ENCODE measurements around the gene KRT79.

Gene KRT79

DNA sequence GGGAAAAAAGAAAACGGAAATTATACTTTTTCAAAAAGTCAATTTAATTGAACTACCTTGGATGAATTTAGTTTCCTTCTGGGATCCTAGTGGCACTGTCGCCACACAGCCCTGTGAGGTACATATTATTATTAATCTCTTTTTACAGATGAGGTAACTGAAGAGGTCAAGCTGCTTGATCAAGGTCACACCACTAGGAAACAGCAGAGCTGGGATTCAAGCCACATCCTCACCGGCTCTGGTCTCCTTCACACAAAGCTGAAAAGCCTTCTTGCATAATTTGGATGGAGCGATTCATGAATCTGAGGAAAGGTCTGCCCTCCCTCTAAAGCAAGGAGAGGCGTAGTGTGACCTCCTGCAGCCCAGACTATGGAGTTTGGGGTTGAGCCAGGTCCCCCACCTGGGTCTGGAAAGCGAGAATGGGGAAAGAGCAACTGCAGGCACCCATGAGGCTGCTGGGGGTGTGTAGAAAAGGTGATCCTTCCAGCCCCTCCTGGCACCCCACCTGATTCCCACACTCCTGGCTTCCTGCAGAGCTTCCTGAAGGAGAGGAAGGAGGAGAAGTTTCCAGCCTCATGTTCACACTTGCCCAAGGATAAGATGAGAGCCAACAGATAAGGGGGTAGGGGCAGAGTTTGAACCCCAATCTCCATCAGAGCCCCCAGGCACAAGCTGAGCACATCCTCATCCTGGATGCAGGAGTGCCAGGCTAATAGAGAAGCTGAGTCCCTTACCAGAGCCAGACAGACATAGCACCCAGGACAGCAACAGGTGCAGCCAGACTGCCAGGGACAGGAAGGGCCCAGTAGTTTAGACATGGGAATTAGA lies 3.9 kb upstream of the KRT79 start:
- peak; percentile 35 for DNase-seq
- Histone ChIP-seq H3K27me3 (replicated peaks) (no peaks in the 10 kb centered on the region), H3K4me3 (ENCODE audit: low read depth, low read length) (no peak overlapping the region), H3K27ac (peak overlapping the region; percentile 74), H3K36me3 (replicated peaks) (no peaks in the 10 kb centered on the region)
- TF ChIP-seq, protein P1, sequence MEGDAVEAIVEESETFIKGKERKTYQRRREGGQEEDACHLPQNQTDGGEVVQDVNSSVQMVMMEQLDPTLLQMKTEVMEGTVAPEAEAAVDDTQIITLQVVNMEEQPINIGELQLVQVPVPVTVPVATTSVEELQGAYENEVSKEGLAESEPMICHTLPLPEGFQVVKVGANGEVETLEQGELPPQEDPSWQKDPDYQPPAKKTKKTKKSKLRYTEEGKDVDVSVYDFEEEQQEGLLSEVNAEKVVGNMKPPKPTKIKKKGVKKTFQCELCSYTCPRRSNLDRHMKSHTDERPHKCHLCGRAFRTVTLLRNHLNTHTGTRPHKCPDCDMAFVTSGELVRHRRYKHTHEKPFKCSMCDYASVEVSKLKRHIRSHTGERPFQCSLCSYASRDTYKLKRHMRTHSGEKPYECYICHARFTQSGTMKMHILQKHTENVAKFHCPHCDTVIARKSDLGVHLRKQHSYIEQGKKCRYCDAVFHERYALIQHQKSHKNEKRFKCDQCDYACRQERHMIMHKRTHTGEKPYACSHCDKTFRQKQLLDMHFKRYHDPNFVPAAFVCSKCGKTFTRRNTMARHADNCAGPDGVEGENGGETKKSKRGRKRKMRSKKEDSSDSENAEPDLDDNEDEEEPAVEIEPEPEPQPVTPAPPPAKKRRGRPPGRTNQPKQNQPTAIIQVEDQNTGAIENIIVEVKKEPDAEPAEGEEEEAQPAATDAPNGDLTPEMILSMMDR (IDR thresholded peaks at IDR 0.05; ENCODE audit: low read depth, low read length, missing control alignments), result peak; percentile 32
- in situ Hi-C loops (cut with HindIII; ENCODE audit: low pct_ligation_motif_present, low sequenced_read_pairs), result no loop called here

DNA sequence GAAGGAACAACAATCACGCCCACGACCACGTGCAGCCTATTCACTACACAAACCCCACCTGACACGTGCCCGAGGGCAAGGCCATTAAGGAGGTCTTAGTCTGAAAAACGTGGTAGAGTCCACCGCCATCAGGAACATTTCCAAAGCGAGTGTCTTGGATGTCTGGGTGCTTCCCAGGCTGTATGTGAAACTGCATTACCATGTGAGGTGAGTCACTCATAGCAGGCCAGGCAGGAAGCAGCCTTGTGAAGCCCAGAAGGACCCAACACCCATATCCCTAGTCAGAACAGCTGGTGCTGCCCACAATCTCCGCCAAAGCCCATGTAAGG lies 3.3 kb upstream of the KRT79 start:
- in situ Hi-C loops (cut with HindIII; ENCODE audit: low pct_ligation_motif_present, low sequenced_read_pairs), result no loop called here
- TF ChIP-seq, protein P1 (IDR thresholded peaks at IDR 0.05; ENCODE audit: low read depth, low read length, missing control alignments), result no peak
- peak; percentile 92 for DNase-seq
- H3K27ac ChIP-seq, result peak overlapping the region; percentile 74
- no peaks in the 10 kb centered on the region for H3K36me3 ChIP-seq (replicated peaks)
- no peaks in the 10 kb centered on the region for H3K27me3 ChIP-seq (replicated peaks)
- no peak overlapping the region for H3K4me3 ChIP-seq (ENCODE audit: low read depth, low read length)

DNA sequence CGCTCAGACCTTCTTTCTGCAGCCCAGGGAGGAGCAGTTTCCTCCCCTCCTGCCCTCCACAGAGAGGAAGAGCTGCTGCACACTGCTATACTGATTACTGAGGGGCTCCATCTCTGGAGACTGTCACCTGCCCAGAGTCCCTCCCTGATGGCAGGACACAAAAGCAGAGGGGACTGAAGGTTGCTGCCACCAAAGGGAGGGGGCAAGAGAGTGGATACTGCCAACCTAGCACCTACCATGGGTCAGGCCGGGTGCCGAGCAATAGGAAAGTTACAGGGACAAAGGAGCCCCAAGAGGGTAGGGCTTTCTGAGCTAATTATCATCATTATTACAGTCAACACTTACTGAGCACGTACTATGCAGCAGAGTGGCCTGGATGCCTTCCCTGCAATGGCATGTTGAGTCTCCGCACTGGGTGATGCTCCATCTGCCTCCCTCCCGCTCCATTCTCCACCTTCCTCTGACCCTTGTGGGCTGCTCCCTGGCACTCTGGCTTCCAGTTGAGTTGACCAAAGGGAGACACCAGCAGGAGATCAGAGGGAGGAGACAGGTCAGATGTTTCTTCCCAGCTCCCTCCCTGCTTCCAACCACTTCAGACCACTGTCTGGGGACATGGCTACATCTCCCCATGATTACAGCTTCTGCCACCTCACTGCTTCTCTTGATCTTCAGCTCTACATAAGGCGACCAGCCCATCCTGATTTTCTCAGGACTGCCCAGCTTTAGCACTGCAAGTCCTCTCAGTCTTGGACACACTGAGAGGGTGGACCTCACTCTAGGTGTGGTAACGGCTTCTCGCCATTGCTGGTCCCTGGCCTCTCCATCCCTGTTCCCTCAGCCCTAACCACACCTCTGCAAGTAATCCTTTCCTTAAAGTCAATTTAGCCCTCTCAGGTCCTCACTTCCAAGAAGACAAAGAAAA lies 2.6 kb upstream of the KRT79 start:
- Histone ChIP-seq H3K27me3 (replicated peaks) (no peaks in the 10 kb centered on the region), H3K36me3 (replicated peaks) (no peaks in the 10 kb centered on the region), H3K4me3 (ENCODE audit: low read depth, low read length) (no peak overlapping the region), H3K27ac (peak overlapping the region; percentile 74)
- TF ChIP-seq, protein P1 (IDR thresholded peaks at IDR 0.05; ENCODE audit: low read depth, low read length, missing control alignments), result no peak
- in situ Hi-C loops (cut with HindIII; ENCODE audit: low pct_ligation_motif_present, low sequenced_read_pairs), result no loop called here
- no peak for DNase-seq

DNA sequence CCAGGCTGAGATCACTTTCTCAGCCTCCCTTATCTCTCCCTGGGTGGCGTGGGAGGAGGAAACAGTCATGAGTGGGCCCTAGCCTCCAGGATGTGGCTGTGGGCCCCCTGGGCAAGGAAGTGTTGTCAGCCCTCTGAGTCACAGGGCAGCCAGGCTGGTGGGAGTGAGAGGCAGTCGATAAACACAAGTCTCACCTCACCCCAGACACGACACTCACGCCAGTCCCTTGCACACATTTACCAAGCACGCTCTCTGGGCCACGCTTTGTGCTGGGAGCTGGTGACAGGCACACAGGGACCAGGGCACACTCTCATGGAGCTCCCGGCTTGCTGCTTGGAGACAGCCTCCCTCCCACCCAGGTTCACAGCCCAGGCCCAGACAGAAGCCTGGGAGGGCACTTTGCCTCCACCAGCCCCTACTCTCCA lies 1.9 kb upstream of the KRT79 start:
- no peaks in the 10 kb centered on the region for H3K36me3 ChIP-seq (replicated peaks)
- DNase-seq, result peak; percentile 86
- no peaks in the 10 kb centered on the region for H3K27me3 ChIP-seq (replicated peaks)
- H3K4me3 ChIP-seq (ENCODE audit: low read depth, low read length), result no peak overlapping the region
- in situ Hi-C loops (cut with HindIII; ENCODE audit: low pct_ligation_motif_present, low sequenced_read_pairs), result no loop called here
- H3K27ac ChIP-seq, result peak overlapping the region; percentile 74
- TF ChIP-seq, protein P1 (IDR thresholded peaks at IDR 0.05; ENCODE audit: low read depth, low read length, missing control alignments), result no peak

DNA sequence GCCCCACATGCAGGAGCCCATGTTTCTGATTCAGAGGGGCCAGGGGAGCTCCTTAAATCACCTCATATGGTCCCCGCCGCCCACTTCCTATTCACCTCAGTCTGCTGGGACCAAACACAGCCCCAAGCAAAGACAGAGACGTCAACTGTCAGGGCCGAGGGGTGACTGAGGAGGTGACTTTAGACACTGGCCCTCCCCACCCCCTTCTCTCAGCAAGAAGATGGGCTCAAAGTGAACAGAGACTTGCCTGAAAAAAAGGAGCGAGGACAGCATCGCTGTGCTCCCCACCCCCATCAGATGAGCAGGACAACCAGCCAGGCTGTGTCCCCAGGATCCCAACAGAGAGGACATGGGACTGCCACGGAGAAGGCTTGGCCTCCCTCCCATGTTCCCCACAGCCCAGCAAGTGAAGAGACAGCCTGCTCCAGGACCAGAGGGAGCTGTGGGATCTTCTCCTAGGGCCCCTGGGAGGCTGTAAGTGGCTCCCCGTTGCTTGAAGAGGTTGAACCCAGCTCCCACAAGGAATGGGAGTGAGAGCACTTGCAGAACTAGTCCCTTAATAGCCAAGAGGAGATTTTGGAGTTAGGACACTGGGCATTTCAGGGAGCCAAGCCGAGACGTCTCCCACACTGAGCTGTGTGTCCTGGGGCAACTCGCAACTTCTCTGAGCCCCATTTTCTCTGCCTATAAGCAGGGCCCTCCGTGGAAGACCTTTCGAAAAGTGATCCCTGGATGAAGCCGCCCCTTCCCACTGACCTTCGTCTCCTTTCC lies 1.3 kb upstream of the KRT79 start:
- no peak overlapping the region for H3K4me3 ChIP-seq (ENCODE audit: low read depth, low read length)
- no peaks in the 10 kb centered on the region for H3K36me3 ChIP-seq (replicated peaks)
- peak overlapping the region; percentile 74 for H3K27ac ChIP-seq
- DNase-seq, result no peak
- H3K27me3 ChIP-seq (replicated peaks), result no peaks in the 10 kb centered on the region
- TF ChIP-seq, protein P1 (IDR thresholded peaks at IDR 0.05; ENCODE audit: low read depth, low read length, missing control alignments), result no peak
- in situ Hi-C loops (cut with HindIII; ENCODE audit: low pct_ligation_motif_present, low sequenced_read_pairs), result no loop called here
